GM20000 (cell line): ENCODE measurements around the gene CYP4B1.
"Not testable (repeated sequence)": the region's sequence is repeated elsewhere in the genome, so short reads cannot be mapped to it uniquely, and the experiment has no call there.

Source experiments
- DNase-seq: peaks from one replicate; pipeline ENCODE4 v3.0.0; 2012; ENCODE audit warnings: low spot score
- TF ChIP-seq, protein P1 (sequence below): IDR thresholded peaks from 2 replicates; pipeline ENCODE4 v1.5.1; 2012; ENCODE audit warnings: mild to moderate bottlenecking, control low read depth; ENCODE audit errors: extremely low read depth, missing control alignments

Gene CYP4B1

DNA sequence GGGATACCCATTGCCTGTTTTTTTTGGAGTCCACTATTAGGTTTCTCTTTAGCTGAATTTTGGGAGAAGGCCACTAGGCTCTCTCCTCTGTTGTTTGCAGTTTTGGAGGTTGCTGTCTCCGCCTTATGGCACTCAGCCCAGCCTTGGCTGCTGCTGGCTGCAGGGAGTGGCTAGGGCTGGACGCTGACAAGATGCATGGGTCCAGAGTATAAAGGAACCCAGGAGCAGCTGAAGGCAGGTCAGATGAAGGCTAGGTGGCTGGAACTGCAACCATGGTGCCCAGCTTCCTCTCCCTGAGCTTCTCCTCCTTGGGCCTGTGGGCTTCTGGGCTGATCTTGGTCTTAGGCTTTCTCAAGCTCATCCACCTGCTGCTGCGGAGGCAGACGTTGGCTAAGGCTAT, at the start of gene CYP4B1:
Gene CYP4B1 (plus strand): TSS at position 237 of the 400 bp plus-strand sequence. CDS start 36 bp downstream, at position 273.
- DNase-seq = no peak
- TF ChIP-seq, protein P1, sequence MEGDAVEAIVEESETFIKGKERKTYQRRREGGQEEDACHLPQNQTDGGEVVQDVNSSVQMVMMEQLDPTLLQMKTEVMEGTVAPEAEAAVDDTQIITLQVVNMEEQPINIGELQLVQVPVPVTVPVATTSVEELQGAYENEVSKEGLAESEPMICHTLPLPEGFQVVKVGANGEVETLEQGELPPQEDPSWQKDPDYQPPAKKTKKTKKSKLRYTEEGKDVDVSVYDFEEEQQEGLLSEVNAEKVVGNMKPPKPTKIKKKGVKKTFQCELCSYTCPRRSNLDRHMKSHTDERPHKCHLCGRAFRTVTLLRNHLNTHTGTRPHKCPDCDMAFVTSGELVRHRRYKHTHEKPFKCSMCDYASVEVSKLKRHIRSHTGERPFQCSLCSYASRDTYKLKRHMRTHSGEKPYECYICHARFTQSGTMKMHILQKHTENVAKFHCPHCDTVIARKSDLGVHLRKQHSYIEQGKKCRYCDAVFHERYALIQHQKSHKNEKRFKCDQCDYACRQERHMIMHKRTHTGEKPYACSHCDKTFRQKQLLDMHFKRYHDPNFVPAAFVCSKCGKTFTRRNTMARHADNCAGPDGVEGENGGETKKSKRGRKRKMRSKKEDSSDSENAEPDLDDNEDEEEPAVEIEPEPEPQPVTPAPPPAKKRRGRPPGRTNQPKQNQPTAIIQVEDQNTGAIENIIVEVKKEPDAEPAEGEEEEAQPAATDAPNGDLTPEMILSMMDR = no peak

DNA sequence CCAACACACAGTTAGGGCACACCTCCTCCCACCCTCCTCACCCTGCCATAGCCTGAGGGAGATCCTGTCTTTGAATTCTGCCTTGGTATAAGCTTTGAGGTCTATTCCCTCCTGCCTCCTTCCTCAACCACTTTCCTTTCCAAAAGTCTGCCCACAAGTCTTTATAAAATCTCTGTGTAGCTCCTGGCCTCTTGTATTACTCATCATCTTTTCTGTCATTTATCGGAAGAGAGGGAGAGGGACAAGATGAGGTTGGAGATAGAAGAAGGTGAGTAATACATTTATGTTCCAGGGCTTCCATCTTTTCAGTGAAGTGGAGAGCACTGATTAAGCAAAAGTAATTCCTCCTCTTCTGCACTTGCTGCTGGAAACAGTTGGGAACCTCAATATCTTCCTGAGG, 49.4 kb upstream of the CYP4B1 start:
- TF ChIP-seq, protein P1 = no peak
- no peak for DNase-seq

DNA sequence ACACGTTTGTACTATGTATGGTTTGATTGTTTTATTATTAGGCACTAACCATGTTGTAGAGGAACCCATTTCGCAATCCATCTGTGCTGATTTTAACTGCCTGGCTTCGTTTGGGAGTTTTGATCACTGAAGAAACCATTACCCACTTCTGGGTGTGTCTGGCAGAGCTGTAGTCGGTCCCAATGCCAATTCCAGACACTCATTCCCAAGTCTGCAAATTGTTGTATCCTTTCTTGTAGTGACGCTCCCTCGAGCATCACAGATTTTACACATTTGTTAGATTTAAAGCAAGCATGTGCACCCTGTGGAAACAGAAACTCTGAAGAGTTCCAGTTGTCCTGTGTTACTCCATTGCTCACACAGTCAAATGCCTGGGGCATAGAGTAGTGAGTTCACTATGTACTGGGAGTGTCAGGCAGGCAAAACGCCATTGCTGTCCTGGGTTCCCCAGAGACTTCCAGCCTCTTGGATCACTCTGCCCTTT, 48.9 kb upstream of the CYP4B1 start:
- DNase-seq = no peak
- TF ChIP-seq, protein P1 = no peak

DNA sequence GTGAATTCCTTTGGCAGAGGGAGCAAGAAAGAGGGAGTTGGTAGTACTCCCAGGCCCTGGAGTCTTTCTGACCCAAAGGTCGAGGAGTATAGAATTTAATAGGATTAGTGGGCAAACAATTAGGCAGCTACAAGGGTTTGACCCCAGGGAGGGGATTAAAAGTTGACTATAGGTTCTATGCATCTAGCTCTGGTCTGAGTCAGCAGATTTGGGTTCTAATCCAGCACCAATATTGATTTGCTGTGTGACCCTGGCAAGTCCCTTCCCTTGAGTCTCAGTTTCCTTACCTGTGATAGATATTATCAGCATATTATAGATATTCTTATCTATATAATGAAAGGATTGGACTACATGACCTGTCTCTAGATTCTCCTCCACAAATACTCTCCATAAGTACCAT, 44.9 kb upstream of the CYP4B1 start:
- TF ChIP-seq, protein P1 = no peak
- no peak for DNase-seq

DNA sequence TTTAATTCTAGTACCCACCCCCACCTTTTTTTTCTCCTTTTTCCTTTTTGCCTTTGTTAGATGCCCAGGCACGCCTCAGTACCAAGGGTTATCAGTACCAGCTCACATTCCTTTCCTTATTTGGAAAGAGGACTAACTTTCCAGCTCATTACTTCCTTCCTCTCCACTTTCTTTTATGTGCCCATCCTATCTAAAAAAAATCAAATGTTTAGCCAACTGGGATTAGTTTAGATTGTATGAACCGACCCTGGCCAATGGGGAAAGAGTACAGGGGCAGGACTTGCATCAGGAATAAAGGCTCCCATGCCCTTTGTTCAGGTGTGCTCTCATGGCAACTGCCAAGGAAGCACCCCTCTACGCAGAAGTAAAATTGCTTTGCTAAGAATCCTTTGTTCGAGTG, 44.1 kb upstream of the CYP4B1 start:
- DNase-seq = not testable (repeated sequence)

DNA sequence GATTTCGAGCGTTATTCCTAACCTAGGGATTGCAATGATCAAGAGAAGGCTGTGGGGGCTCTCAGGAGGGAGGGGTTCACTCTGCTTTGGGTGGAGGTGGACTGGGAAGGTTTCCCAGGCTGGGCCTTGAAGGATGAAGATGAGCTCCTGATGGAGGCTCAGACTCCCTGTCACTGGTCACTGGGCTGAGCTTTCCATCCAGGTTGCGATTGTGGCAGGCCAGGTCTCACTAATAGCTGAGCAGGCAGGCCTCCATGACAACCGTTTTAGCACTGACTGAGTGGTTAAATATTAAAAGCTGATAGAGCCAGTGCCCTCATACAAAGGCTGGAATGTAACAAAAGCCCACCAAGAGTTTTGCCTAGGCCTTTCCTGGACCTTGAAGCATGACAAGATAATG, 43.7 kb upstream of the CYP4B1 start:
- TF ChIP-seq, protein P1 = no peak

DNA sequence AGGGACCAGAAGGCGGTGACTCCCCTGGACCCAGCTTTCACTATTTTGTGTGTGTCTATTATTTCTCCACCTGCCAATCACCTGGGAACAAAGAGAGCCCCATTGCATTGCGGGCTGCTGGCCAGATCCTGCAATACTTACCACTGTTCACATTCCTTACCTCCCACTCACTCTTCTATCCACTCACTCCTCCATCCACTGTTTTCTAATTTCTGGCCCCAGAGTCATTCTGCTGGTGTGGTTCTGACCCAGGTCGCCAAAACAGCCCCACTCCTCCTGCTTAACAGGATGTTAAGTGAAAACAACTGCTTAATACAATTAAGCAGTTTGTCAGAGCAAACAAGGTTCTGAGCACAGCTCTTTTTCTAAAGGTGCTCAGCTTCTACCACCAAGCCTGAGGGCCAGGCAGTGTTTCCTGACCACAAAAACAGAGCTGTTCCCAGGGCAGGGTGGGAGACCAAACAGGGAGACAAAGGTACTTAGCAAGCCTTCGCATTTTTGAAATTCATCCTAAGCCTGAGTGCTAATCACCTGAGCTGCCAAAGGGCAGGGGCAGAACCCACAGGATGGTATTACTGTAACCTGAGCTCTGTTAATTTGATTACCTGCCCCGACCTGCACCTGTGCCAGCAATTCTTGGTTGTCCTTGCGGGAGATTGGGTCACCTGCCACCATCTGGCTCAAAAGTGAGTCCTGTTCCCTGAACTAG, 41.4 kb upstream of the CYP4B1 start:
- DNase-seq = no peak
- TF ChIP-seq, protein P1 = no peak

More for the DNA sequence above, 43.7 kb upstream of the CYP4B1 start:
- no peak for DNase-seq
